Small intestine (tissue), 7 donors: Measurements from ENCODE around the gene CMTM2. TPM values are rescaled to one million over a fixed set of nuclear protein-coding genes. Genes with fewer than 3 reads are reported as not detected.
A peak's percentile ranks its signal among the peaks of the same experiment; 100 is the strongest.

Source experiments
- DNase-seq, 2 donors: peaks; one replicate each; pipeline versions ENCODE4 v3.0.0 to v3.0.0-alpha.2; 2013
- FAIRE-seq: peaks from 2 replicates; lab custom pipeline; 2012; peaks lifted over from hg19 to GRCh38; lab: Jason Lieb, UNC
- H3K27ac ChIP-seq, 3 donors: one replicate each; pipeline ENCODE4 v1.5.1; 2013; ENCODE audit warnings: low read length in 2 of 3, mild to moderate bottlenecking in 2 of 3, control low read depth in 1 of 3, inconsistent platforms in 1 of 3, low read depth in 1 of 3, moderate library complexity in 1 of 3
- H3K27me3 ChIP-seq, 3 donors: one replicate each; pipeline ENCODE4 v1.6.1; 2013; ENCODE audit warnings: low read length in 3 of 3, inconsistent platforms in 1 of 3; ENCODE audit not compliant: control insufficient read depth in 3 of 3, insufficient read depth in 3 of 3
- H3K36me3 ChIP-seq, 3 donors: one replicate each; pipeline ENCODE4 v1.6.1; 2013; ENCODE audit warnings: low read length in 3 of 3, inconsistent platforms in 1 of 3, low read depth in 1 of 3, mild to moderate bottlenecking in 1 of 3, moderate library complexity in 1 of 3; ENCODE audit not compliant: control insufficient read depth in 3 of 3, insufficient read depth in 2 of 3
- H3K4me1 ChIP-seq, 3 donors: one replicate each; pipeline ENCODE4 v1.6.1; 2013; ENCODE audit warnings: low read length in 2 of 3, inconsistent platforms in 1 of 3, low read depth in 1 of 3, mild to moderate bottlenecking in 1 of 3, moderate library complexity in 1 of 3; ENCODE audit not compliant: control insufficient read depth in 3 of 3, insufficient read depth in 2 of 3
- H3K4me3 ChIP-seq, 3 donors: one replicate each; pipeline ENCODE4 v1.5.1; 2013; ENCODE audit warnings: low read length in 3 of 3, control low read depth in 1 of 3, inconsistent platforms in 1 of 3, low read depth in 1 of 3, mild to moderate bottlenecking in 1 of 3, moderate library complexity in 1 of 3
- H3K9me3 ChIP-seq, 2 donors: one replicate each; pipeline ENCODE4 v1.6.1; 2013; ENCODE audit warnings: low read depth in 1 of 2, low read length in 1 of 2; ENCODE audit not compliant: control insufficient read depth in 2 of 2, insufficient read depth in 1 of 2
- WGBS, 3 donors: extraction: QIAGEN DNeasy Blood & Tissue Kit; methylation state at CpG; one replicate each; pipeline ENCODE4 v1.1.7; 2013; 5-methylcytosine and 5-hydroxymethylcytosine counted together
- polyA plus RNA-seq, 4 donors: library from polyadenylated mRNA; stranded (reverse) in 3 of 4; unstranded in 1 of 4; fragments of 200-250 nt in 3 of 4; fragments of 120-200 nt in 1 of 4; gene quantifications; one replicate each; pipeline versions ENCODE4 v1.2.1 to v1.2.3, GENCODE V29; 2013
- donor health status: healthy with polysubstance abuse.
- donor health status: control.
- donor health status: control.
- donor health status: Bipolar disorder and iron deficiency.
- donor health status: healthy.

CMTM2 gene
- polyA plus RNA-seq, 4 donors, result 0.07 to 0.19 TPM; not detected in 2

- H3K36me3 ChIP-seq, result no peaks in the 10 kb centered on the region
- FAIRE-seq (no peak), DNase-seq (peak; percentile 27 to 50)
- peaks cover 0 to 17% (median 6%) of the 10 kb centered on the region in 3 donors for H3K4me1 ChIP-seq
- WGBS, 3 donors, result 70 to 79% (median 76%) methylated on average over 3 of the region's 3 CpGs
- H3K9me3 ChIP-seq, result peaks cover 0 to 3% of the 10 kb centered on the region in 2 donors
- peak overlapping the region in 1 of 3 donors; percentile 67 for H3K27ac ChIP-seq
- no peak overlapping the region for H3K4me3 ChIP-seq
- H3K27me3 ChIP-seq, result peaks cover 0 to 20% (median 2%) of the 10 kb centered on the region in 3 donors
Measured at GRCh38 chr16:66581246-66581952, 2.1 kb downstream of the CMTM2 start.

GRCh38 chr16:66585481-66586239 lies 6.4 kb downstream of the CMTM2 start:
- Histone ChIP-seq H3K4me1 (peaks cover 0 to 9% (median 4%) of the 10 kb centered on the region in 3 donors), H3K36me3 (peaks cover 0 to 2% (median 0%) of the 10 kb centered on the region in 3 donors), H3K27ac (no peak overlapping the region), H3K27me3 (no peaks in the 10 kb centered on the region), H3K4me3 (no peak overlapping the region), H3K9me3 (peaks cover 0 to 3% of the 10 kb centered on the region in 2 donors)
- 70 to 88% (median 85%) methylated on average over 10 of the region's 10 CpGs for WGBS, 3 donors
- FAIRE-seq (no peak), DNase-seq (no peak)

DNA sequence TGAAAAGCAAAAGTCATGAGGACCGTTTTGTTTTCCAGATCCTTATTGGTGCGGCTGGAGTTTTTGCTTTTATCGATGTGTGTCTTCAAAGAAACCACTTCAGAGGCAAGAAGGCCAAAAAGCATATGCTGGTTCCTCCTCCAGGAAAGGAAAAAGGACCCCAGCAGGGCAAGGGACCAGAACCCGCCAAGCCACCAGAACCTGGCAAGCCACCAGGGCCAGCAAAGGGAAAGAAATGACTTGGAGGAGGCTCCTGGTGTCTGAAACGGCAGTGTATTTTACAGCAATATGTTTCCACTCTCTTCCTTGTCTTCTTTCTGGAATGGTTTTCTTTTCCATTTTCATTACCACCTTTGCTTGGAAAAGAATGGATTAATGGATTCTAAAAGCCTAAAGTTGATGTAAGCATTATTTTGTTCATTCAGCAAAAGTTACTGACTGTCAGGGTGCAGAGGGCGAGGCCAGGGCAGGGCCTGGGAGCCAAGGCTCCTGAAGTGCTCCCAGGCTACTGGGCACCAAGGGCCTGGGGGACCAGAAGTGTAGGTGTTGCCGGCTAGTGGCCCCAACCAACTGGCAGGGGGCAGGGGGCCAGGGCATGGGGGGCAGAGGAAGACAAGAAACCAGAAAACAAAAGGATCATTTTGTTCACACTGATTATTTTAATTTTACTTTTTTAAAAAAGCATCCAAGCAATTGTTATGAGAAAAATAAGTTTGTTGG lies 8.8 kb downstream of the CMTM2 start:
- Histone ChIP-seq H3K9me3 (no peaks in the 10 kb centered on the region), H3K4me3 (no peak overlapping the region), H3K27me3 (no peaks in the 10 kb centered on the region), H3K27ac (no peak overlapping the region), H3K4me1 (no peaks in the 10 kb centered on the region), H3K36me3 (peaks cover 0 to 2% (median 0%) of the 10 kb centered on the region in 3 donors)
- WGBS, 3 donors, result 74 to 84% (median 84%) methylated on average over 7 of the region's 7 CpGs
- DNase-seq, result no peak
- no peak for FAIRE-seq

GRCh38 chr16:66588981-66589713 lies 9.9 kb downstream of the CMTM2 start:
- Histone ChIP-seq H3K4me3 (no peak overlapping the region), H3K27me3 (no peaks in the 10 kb centered on the region), H3K27ac (no peak overlapping the region), H3K4me1 (no peaks in the 10 kb centered on the region), H3K9me3 (no peaks in the 10 kb centered on the region), H3K36me3 (peaks cover 0 to 2% (median 0%) of the 10 kb centered on the region in 3 donors)
- DNase-seq, result peak; percentile 54 to 55
- WGBS, 3 donors, result 91 to 94% (median 93%) methylated on average over 8 of the region's 8 CpGs
- FAIRE-seq, result no peak

- WGBS, 3 donors, result 60 to 86% (median 73%) methylated on average over 8 of the region's 8 CpGs
- DNase-seq (no peak), FAIRE-seq (no peak)
- no peaks in the 10 kb centered on the region for H3K9me3 ChIP-seq
- H3K4me3 ChIP-seq, result no peak overlapping the region
- peaks cover 0 to 2% (median 0%) of the 10 kb centered on the region in 3 donors for H3K36me3 ChIP-seq
- H3K27me3 ChIP-seq, result no peaks in the 10 kb centered on the region
- no peaks in the 10 kb centered on the region for H3K4me1 ChIP-seq
- no peak overlapping the region for H3K27ac ChIP-seq
Measured at GRCh38 chr16:66590322-66590721, 11.1 kb downstream of the CMTM2 start.

- no peaks in the 10 kb centered on the region for H3K4me1 ChIP-seq
- DNase-seq (no peak), FAIRE-seq (no peak)
- H3K36me3 ChIP-seq, result peaks cover 0 to 2% (median 0%) of the 10 kb centered on the region in 3 donors
- no peaks in the 10 kb centered on the region for H3K9me3 ChIP-seq
- H3K4me3 ChIP-seq, result no peak overlapping the region
- H3K27ac ChIP-seq, result no peak overlapping the region
- no peaks in the 10 kb centered on the region for H3K27me3 ChIP-seq
- 90 to 97% (median 93%) methylated on average over 4 of the region's 4 CpGs for WGBS, 3 donors
Measured at GRCh38 chr16:66591018-66591417, 11.8 kb downstream of the CMTM2 start.

GRCh38 chr16:66592241-66592640 lies 13.0 kb downstream of the CMTM2 start:
- H3K36me3 ChIP-seq, result peaks cover 0 to 2% (median 0%) of the 10 kb centered on the region in 3 donors
- no peak overlapping the region for H3K27ac ChIP-seq
- DNase-seq (no peak), FAIRE-seq (no peak)
- no peak overlapping the region for H3K4me3 ChIP-seq
- H3K9me3 ChIP-seq, result no peaks in the 10 kb centered on the region
- H3K4me1 ChIP-seq, result no peaks in the 10 kb centered on the region
- no peaks in the 10 kb centered on the region for H3K27me3 ChIP-seq
- WGBS, 3 donors, result 88 to 93% (median 92%) methylated on average over 3 of the region's 3 CpGs
